LNCAP (cell line): ENCODE measurements around the gene UBR3.

Experiments
- TF ChIP-seq, protein P1 (sequence below): fragments of 450-650 bp; IDR thresholded peaks from 2 replicates; pipeline ENCODE4 v1.5.1; 2017; ENCODE audit warnings: mild to moderate bottlenecking

UBR3 gene

DNA sequence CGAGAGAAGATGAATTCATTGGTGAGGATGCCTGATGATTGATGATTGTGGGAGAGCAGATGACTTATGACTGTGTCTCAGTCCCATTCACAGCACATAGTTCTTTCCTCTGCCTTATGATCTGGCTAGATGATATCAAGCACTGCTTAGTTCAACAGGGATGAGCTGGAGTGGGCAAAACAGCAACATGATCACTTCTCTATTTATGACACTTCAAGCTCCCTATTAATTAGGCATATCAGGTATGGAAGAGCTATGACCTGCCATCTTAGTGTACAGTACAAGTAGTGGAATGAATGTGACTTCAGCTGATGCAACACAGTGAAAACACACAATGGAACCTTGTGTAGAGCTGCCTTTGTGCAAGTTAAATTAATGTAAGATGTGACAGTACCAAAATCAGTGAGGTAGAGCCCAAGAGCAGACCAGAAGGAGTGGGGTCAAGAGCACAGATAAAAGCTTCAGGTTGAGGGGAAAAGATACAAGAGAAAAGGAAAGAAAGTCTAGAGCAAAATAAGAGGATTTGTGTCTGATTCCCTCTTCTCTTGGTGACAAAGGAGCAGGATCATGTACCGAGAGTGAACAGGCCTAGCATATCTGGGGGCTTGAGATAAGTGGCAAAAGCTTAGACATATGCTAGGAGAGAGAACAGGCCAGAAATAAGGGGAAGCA lies 257.7 kb downstream of the UBR3 start:
- TF ChIP-seq, protein P1, sequence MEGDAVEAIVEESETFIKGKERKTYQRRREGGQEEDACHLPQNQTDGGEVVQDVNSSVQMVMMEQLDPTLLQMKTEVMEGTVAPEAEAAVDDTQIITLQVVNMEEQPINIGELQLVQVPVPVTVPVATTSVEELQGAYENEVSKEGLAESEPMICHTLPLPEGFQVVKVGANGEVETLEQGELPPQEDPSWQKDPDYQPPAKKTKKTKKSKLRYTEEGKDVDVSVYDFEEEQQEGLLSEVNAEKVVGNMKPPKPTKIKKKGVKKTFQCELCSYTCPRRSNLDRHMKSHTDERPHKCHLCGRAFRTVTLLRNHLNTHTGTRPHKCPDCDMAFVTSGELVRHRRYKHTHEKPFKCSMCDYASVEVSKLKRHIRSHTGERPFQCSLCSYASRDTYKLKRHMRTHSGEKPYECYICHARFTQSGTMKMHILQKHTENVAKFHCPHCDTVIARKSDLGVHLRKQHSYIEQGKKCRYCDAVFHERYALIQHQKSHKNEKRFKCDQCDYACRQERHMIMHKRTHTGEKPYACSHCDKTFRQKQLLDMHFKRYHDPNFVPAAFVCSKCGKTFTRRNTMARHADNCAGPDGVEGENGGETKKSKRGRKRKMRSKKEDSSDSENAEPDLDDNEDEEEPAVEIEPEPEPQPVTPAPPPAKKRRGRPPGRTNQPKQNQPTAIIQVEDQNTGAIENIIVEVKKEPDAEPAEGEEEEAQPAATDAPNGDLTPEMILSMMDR: no peak

DNA sequence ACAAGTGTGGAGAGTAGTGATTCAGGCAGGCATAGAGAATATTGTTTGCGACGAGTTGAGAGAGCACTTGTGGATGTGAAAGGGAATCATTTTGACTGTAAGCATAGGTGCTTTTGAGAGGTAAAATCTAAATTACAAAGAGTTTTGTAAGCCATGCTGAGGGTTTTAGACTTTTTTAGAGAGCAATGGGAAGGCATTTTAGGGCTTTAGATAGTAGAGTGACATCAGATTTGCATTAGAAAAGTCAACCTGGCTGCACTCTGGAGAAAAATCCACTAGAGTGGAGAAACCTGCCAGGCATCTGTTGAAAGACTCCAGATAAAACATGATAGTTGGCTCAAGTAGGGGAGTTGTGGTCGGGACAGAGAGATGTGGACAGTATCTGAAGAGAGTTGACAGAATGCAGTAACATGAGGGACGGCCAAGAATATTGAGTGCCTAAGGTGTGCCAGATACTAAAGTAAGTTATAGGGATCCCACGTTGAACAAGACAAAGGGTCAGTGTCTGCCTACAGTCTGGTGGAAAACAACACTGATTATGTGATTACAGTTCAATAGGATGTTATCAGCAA lies 258.9 kb downstream of the UBR3 start:
- TF ChIP-seq, protein P1: no peak

DNA sequence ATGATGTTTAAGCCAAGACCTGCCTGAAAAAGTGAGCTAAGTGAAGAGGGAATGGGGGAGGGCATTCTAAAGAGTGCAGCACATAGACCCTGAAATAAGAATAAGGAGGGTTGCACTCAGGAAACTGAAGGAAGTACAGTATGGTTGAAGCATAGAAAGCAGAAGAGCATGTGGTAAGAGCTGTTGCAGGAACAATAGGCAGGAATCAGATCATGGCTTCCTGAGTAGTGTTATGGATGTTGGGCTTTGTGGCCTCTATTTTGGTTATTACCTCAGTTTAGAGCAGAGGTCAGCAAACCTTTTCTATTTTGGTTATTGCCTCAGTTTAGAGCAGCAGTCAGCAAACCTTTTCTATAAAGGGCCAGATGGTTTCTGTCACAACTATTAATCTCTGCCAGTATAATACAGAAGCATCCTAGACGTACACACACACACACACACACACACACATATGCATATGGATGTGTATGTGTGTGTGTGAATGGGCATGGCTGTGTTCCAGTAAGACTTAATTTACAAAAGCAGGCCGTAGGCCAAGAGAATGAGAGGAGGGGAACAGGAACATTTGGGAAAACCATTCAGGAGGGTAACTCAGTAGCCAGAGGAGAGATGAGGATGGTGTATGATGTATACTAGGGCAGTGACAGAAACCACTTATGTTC lies 259.6 kb downstream of the UBR3 start:
- TF ChIP-seq, protein P1: no peak

DNA sequence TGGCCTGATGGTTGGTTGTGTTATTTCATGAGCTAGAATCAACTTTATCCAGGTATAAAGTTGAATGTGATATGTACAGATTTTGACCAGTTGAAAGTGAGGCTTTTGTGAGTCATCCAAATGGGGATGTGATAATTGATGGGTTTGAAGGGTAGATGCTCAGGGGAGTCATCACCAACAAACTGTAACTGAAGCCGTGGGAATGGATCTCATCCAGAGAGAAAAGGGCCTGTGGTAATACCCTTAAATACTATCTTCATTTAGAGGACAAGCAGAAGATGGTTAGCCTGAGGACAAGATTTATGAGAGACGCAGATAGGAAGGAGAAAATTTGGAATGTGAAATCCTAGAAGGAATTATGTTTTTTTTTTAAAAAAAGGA lies 260.1 kb downstream of the UBR3 start:
- TF ChIP-seq, protein P1: no peak

DNA sequence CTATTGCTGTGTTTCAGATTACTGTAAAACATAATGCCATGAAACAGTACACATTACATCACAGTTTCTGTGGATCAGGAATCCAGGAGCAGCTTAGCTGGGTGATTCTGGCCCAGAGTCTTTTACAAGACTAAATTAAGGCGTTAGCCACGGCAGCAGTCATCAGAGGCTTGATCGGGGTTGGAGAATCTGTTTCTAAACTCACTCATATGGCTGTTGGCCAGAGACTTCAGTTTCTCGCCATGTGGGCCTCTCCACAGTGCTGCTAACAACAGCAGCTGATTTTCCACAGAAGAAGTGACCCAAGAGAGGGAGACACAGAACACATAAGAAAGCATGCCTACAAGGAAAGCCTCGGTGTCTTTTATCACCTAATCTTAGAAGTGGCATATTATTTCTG lies 261.5 kb downstream of the UBR3 start:
- TF ChIP-seq, protein P1: no peak

DNA sequence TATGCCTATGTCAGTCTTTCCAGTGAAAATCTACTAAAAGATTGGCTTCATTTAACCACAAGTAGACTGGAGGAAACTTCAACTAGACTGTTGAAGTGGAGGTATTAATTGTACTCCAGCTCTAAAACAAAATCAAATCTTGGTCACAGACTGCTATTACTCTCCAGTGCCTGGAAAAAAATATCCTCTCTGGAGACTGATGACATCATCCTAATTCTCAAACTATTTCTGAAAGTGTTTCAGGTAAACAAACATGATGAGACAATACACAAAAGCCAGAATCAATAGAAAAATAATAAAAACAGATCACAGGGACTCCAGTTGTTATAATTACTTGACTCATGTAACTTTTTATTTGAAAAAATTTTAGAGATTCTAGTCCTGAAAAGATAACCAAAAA lies 263.0 kb downstream of the UBR3 start:
- TF ChIP-seq, protein P1: no peak

DNA sequence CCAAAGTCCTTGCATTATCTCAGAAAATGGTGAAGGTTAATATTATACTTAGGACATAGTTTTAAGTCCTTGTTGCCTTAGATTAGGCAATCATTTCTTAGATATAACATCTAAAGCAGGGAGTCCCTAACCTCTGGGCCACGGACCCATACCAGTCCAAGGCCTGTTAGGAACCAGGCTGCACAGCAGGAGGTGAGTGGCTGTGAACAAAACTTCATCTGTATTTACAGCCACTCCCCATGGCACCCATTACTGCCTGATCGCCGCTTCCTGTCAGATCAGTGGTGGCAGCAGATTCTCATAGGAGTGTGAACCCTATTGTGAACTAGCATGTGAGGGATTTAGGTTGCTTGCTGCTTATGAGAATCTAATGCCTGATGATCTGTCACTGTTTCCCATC lies 264.2 kb downstream of the UBR3 start:
- TF ChIP-seq, protein P1: no peak
